OCI-LY3 (cell line): Measurements from ENCODE around the gene STARD13.

ENCODE experiments used
- EZH2phosphoT487 ChIP-seq: fragments of 200-600 bp; shearing (Covaris generic); IDR thresholded peaks from 2 replicates; pipeline ENCODE4 v1.6.1; 2018; ENCODE audit warnings: antibody characterized with exemption, mixed run types, low read depth
- TF ChIP-seq, protein P1 (sequence below): fragments of 200-600, 300-600 bp; sonication (generic); IDR thresholded peaks from 2 replicates; pipeline ENCODE4 v1.5.1; 2014; ENCODE audit warnings: antibody characterized with exemption, low read length, low read depth

DNA sequence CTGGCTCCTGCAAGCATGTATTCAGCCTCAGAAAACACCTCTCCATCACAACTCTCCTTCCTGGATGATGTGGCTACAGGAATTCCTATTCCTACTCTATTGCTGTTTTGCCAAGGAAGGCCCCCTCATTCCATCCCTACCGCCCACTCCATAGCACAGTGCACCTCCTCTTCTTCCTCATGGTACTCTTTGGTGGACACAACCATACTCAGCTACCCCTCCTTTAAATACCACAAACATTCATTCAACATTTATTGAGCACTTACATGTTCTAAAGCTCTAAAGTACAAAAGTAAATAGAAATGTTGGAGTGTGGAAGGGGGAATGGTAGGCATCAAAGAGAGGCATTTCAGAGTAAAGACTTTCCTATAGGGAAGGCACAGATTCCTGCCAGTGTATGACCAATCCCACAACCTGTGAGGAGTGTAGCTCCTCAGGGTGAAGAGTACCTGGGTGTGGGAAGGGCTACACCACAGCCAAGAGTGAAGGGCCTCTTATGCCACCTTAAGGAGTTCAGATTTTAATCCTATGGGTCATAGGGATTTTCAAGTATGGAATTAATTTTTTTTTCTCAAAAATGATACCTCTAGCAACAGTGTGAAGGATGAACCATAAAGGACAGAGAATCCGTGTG, 42.5 kb downstream of the STARD13 start:
- TF ChIP-seq, protein P1, sequence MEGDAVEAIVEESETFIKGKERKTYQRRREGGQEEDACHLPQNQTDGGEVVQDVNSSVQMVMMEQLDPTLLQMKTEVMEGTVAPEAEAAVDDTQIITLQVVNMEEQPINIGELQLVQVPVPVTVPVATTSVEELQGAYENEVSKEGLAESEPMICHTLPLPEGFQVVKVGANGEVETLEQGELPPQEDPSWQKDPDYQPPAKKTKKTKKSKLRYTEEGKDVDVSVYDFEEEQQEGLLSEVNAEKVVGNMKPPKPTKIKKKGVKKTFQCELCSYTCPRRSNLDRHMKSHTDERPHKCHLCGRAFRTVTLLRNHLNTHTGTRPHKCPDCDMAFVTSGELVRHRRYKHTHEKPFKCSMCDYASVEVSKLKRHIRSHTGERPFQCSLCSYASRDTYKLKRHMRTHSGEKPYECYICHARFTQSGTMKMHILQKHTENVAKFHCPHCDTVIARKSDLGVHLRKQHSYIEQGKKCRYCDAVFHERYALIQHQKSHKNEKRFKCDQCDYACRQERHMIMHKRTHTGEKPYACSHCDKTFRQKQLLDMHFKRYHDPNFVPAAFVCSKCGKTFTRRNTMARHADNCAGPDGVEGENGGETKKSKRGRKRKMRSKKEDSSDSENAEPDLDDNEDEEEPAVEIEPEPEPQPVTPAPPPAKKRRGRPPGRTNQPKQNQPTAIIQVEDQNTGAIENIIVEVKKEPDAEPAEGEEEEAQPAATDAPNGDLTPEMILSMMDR, result no peak
- TF ChIP-seq EZH2phosphoT487, result no peak
